ENCODE measurements around the gene ARHGAP23.

The ARHGAP23 gene

GRCh38 chr17:38448208-38448771, 20.0 kb downstream of the ARHGAP23 start:
- no peak overlapping the region for H3K9ac ChIP-seq (ENCODE audit: low read depth, low read length)
- H3K27me3 ChIP-seq (ENCODE audit: insufficient read depth, low read length, poor library complexity): no peaks in the 10 kb centered on the region
- no peaks in the 10 kb centered on the region for H3K9me3 ChIP-seq (ENCODE audit: insufficient read depth, low read length, severe bottlenecking)
- no peak for TF ChIP-seq CTCF (IDR thresholded peaks at IDR 0.05; ENCODE audit: borderline replicate concordance, extremely low read depth, low read length, poor library complexity, severe bottlenecking)
- no peak for TF ChIP-seq EZH2 (IDR thresholded peaks at IDR 0.05; ENCODE audit: borderline replicate concordance, low read depth, low read length, severe bottlenecking)
- H3K4me1 ChIP-seq (ENCODE audit: insufficient read depth, low read length): peaks cover 39% of the 10 kb centered on the region
- no peak overlapping the region for H3K4me2 ChIP-seq (ENCODE audit: insufficient read depth, low read length)
- H3K79me2 ChIP-seq (ENCODE audit: insufficient read depth, low read length): peaks cover 95% of the 10 kb centered on the region
- no peak overlapping the region for H2AFZ ChIP-seq (ENCODE audit: low read depth, low read length)
- H3K27ac ChIP-seq (ENCODE audit: low read length): peak overlapping the region; percentile 44; the same call in 1 of the 2 replicates
- H4K20me1 ChIP-seq (ENCODE audit: insufficient read depth, low read length): peaks cover 68% of the 10 kb centered on the region
- peaks cover 15% of the 10 kb centered on the region for H3K36me3 ChIP-seq (ENCODE audit: insufficient read depth, low read length)
- DNase-seq (no peak), ATAC-seq (ENCODE audit: insufficient read depth, low read depth) (no peak)
- no peak overlapping the region for H3K4me3 ChIP-seq (ENCODE audit: low read depth in 1 of 2, low read length in 2 of 2)

- no peak for TF ChIP-seq CTCF (IDR thresholded peaks at IDR 0.05; ENCODE audit: borderline replicate concordance, extremely low read depth, low read length, poor library complexity, severe bottlenecking)
- no peak for TF ChIP-seq EZH2 (IDR thresholded peaks at IDR 0.05; ENCODE audit: borderline replicate concordance, low read depth, low read length, severe bottlenecking)
- Histone ChIP-seq H3K4me2 (ENCODE audit: insufficient read depth, low read length) (no peak overlapping the region), H2AFZ (ENCODE audit: low read depth, low read length) (no peak overlapping the region), H4K20me1 (ENCODE audit: insufficient read depth, low read length) (peaks cover 64% of the 10 kb centered on the region), H3K4me1 (ENCODE audit: insufficient read depth, low read length) (peaks cover 41% of the 10 kb centered on the region), H3K27me3 (ENCODE audit: insufficient read depth, low read length, poor library complexity) (no peaks in the 10 kb centered on the region), H3K9ac (ENCODE audit: low read depth, low read length) (no peak overlapping the region), H3K4me3 (ENCODE audit: low read depth in 1 of 2, low read length in 2 of 2) (no peak overlapping the region), H3K9me3 (ENCODE audit: insufficient read depth, low read length, severe bottlenecking) (no peaks in the 10 kb centered on the region), H3K36me3 (ENCODE audit: insufficient read depth, low read length) (peaks cover 12% of the 10 kb centered on the region), H3K79me2 (ENCODE audit: insufficient read depth, low read length) (peaks cover 91% of the 10 kb centered on the region), H3K27ac (ENCODE audit: low read length) (peak overlapping the region; percentile 44; the same call in 1 of the 2 replicates)
- no peak for ATAC-seq (ENCODE audit: insufficient read depth, low read depth)
- no peak for DNase-seq
Measured at GRCh38 chr17:38449364-38449763, 21.1 kb downstream of the ARHGAP23 start.

DNA sequence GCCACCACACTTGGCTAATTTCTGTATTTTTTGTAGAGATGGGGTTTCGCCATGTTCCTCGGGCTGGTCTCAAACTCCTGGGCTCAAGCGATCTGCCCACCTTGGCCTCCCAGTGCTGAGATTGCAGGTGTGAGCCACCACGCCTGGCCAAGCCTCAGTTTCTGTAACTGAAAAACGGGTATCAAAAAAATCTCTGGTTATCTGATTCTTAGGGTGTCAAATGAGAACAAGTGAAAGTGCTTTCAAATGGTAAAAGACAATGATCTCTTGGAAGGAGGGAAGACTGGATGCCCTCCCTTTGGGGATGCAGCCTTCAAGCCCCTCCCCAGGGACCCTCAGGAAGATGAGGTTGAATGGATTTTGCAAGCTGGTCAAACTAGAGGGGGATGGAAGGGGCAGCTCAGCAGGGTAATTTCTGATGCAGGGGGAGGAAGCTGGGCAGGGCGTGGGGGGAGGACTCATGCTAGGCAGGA, 22.3 kb downstream of the ARHGAP23 start:
- no peak for TF ChIP-seq EZH2 (IDR thresholded peaks at IDR 0.05; ENCODE audit: borderline replicate concordance, low read depth, low read length, severe bottlenecking)
- no peak for TF ChIP-seq CTCF (IDR thresholded peaks at IDR 0.05; ENCODE audit: borderline replicate concordance, extremely low read depth, low read length, poor library complexity, severe bottlenecking)
- H3K79me2 ChIP-seq (ENCODE audit: insufficient read depth, low read length): peaks cover 94% of the 10 kb centered on the region
- no peaks in the 10 kb centered on the region for H3K27me3 ChIP-seq (ENCODE audit: insufficient read depth, low read length, poor library complexity)
- ATAC-seq (ENCODE audit: insufficient read depth, low read depth): no peak
- H3K4me3 ChIP-seq (ENCODE audit: low read depth in 1 of 2, low read length in 2 of 2): no peak overlapping the region
- peaks cover 73% of the 10 kb centered on the region for H4K20me1 ChIP-seq (ENCODE audit: insufficient read depth, low read length)
- no peak overlapping the region for H3K9ac ChIP-seq (ENCODE audit: low read depth, low read length)
- no peak overlapping the region for H3K4me2 ChIP-seq (ENCODE audit: insufficient read depth, low read length)
- H3K9me3 ChIP-seq (ENCODE audit: insufficient read depth, low read length, severe bottlenecking): no peaks in the 10 kb centered on the region
- H3K4me1 ChIP-seq (ENCODE audit: insufficient read depth, low read length): peaks cover 54% of the 10 kb centered on the region
- H2AFZ ChIP-seq (ENCODE audit: low read depth, low read length): no peak overlapping the region
- no peak for DNase-seq
- H3K36me3 ChIP-seq (ENCODE audit: insufficient read depth, low read length): peaks cover 9% of the 10 kb centered on the region; the same call in 1 of the 2 replicates
- no peak overlapping the region for H3K27ac ChIP-seq (ENCODE audit: low read length)

Measured in DND-41 (cell line).